Large intestine (tissue), 3 donors: ENCODE results near the gene SDHA. TPM values are rescaled to one million over a fixed set of nuclear protein-coding genes. Genes with fewer than 3 reads are reported as not detected.
"Not testable (repeated sequence)": the region's sequence is repeated elsewhere in the genome, so short reads cannot be mapped to it uniquely, and the experiment has no call there.

Source experiments
- DNase-seq, 2 donors: peaks; one replicate each; pipeline versions ENCODE4 v3.0.0 to v3.0.0-alpha.2; 2013
- H3K27ac ChIP-seq: one replicate; pipeline ENCODE4 v1.5.1; 2013; ENCODE audit warnings: low read length
- H3K27me3 ChIP-seq: 2 replicates; pipeline ENCODE4 v1.6.1; 2013; ENCODE audit warnings: low read length; ENCODE audit not compliant: control insufficient read depth, insufficient read depth
- H3K36me3 ChIP-seq: 2 replicates; pipeline ENCODE4 v1.6.1; 2013; ENCODE audit warnings: low read length; ENCODE audit not compliant: control insufficient read depth, insufficient read depth
- H3K4me1 ChIP-seq: one replicate; pipeline ENCODE4 v1.6.1; 2013; ENCODE audit warnings: low read length; ENCODE audit not compliant: control insufficient read depth, insufficient read depth
- H3K4me3 ChIP-seq: one replicate; pipeline ENCODE4 v1.5.1; 2013; ENCODE audit warnings: low read length
- H3K9me3 ChIP-seq: one replicate; pipeline ENCODE4 v1.6.1; 2013; ENCODE audit warnings: mild to moderate bottlenecking, low read depth, low read length, moderate library complexity; ENCODE audit not compliant: control insufficient read depth
- WGBS: methylation state at CpG from one replicate; pipeline ENCODE4 v1.1.5; 2013; ENCODE audit warnings: low lambda C conversion rate; ENCODE audit not compliant: insufficient coverage; 5-methylcytosine and 5-hydroxymethylcytosine counted together
- polyA plus RNA-seq: library from polyadenylated mRNA; unstranded; fragments of 120-200 nt; gene quantifications from one replicate; pipeline ENCODE4 v1.2.1, GENCODE V29; 2013

Gene SDHA
- polyA plus RNA-seq, 1 donor: 122 TPM

GRCh38 chr5:297991-298736 is 80.0 kb downstream of the SDHA start:
- H3K27ac ChIP-seq, H3K27me3 ChIP-seq, H3K36me3 ChIP-seq, H3K9me3 ChIP-seq, DNase-seq, H3K4me3 ChIP-seq, H3K4me1 ChIP-seq: not testable (repeated sequence)
- 83% methylated on average over 1 of the region's 14 CpGs for WGBS

DNA sequence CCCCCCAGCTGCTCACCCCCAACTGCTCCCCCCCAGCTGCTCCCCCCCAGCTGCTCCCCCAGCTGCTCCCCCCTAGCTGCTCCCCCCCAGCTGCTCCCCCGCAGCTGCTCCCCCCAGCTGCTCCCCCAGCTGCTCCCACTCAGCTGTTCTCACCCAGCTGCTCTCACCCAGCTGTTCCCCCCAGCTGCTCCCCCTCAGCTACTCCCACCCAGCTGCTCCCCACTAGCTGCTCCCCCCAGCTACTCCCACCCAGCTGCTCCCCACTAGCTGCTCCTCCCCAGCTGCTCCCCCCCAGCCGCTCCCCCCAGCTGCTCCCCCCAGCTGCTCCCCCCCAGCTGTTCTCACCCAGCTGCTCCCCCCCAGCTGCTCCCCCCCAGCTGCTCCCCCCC is 80.6 kb downstream of the SDHA start:
- no peak overlapping the region for H3K4me3 ChIP-seq
- peaks cover 3% of the 10 kb centered on the region for H3K4me1 ChIP-seq
- WGBS: no CpG with 5 or more reads among the region's 2 CpGs
- DNase-seq: no peak
- H3K27ac ChIP-seq: no peak overlapping the region
- H3K9me3 ChIP-seq: no peaks in the 10 kb centered on the region
- no peaks in the 10 kb centered on the region for H3K27me3 ChIP-seq
- H3K36me3 ChIP-seq: no peaks in the 10 kb centered on the region

DNA sequence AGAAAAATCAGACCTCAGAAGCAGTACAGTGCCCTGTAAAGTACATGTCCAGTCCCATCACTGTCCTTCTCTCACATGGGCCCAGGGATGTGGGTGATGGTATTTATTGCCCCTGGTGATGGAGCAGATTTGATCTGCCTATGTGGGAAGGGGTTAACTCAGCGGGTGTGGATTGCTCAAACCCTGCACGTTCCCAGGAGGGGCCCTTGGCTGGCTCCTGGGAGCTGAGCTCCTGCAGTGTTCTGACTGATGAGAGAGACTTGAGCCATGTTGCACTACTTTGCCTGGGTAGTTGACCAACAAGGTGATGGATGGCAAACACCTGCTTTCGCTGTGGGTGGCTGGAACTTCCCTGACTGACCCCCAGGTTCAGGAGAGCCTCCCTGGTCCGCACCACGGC is 81.8 kb downstream of the SDHA start:
- no CpG with 5 or more reads among the region's 5 CpGs for WGBS
- H3K36me3 ChIP-seq, H3K4me3 ChIP-seq: not testable (repeated sequence)

GRCh38 chr5:300691-301435 is 82.7 kb downstream of the SDHA start:
- H3K4me3 ChIP-seq, H3K36me3 ChIP-seq, H3K27me3 ChIP-seq, H3K27ac ChIP-seq, DNase-seq, H3K9me3 ChIP-seq, H3K4me1 ChIP-seq: not testable (repeated sequence)
- WGBS: no CpG with 5 or more reads among the region's 21 CpGs

More for the DNA sequence above, 81.8 kb downstream of the SDHA start:
- not testable (repeated sequence) for DNase-seq, H3K4me1 ChIP-seq, H3K27ac ChIP-seq, H3K9me3 ChIP-seq, H3K27me3 ChIP-seq

- WGBS: no CpG with 5 or more reads among the region's 8 CpGs
- H3K9me3 ChIP-seq, H3K4me3 ChIP-seq, H3K27me3 ChIP-seq, H3K4me1 ChIP-seq, DNase-seq, H3K27ac ChIP-seq: not testable (repeated sequence)
- peaks cover 20% of the 10 kb centered on the region for H3K36me3 ChIP-seq
Observed at GRCh38 chr5:302416-302815, 84.3 kb downstream of the SDHA start.

GRCh38 chr5:302966-303365 is 84.8 kb downstream of the SDHA start:
- H3K4me3 ChIP-seq: no peak overlapping the region
- H3K4me1 ChIP-seq: peaks cover 3% of the 10 kb centered on the region
- H3K36me3 ChIP-seq: peaks cover 25% of the 10 kb centered on the region
- no peak overlapping the region for H3K27ac ChIP-seq
- H3K9me3 ChIP-seq: no peaks in the 10 kb centered on the region
- no peaks in the 10 kb centered on the region for H3K27me3 ChIP-seq
- no peak for DNase-seq
- WGBS: no CpG with 5 or more reads among the region's 8 CpGs

- H3K36me3 ChIP-seq: peaks cover 33% of the 10 kb centered on the region
- not testable (repeated sequence) for H3K4me3 ChIP-seq, H3K9me3 ChIP-seq, H3K27ac ChIP-seq, DNase-seq, H3K27me3 ChIP-seq, H3K4me1 ChIP-seq
- WGBS: no CpG with 5 or more reads among the region's 8 CpGs
Observed at GRCh38 chr5:303741-304140, 85.6 kb downstream of the SDHA start.

DNA sequence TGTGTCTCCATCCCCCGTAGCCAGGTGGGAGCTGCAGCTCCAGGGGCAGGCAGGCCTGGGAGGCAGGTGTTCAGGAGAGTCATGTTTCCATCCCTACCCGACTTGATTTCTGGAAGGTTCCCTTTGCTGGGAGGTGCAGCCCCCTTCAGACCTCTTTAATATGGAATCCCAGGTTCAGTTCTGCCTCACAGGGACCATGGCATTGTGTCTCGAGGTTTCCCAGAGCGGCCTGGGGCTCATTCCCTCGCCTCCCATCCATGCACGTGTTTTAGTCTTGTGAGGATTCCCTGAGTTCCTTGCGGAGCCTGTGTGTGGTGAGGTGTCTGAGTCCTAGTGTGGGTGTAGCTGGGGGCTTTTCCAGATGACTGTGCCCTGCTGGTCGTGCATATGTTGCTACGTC is 86.9 kb downstream of the SDHA start:
- no CpG with 5 or more reads among the region's 9 CpGs for WGBS
- peaks cover 38% of the 10 kb centered on the region for H3K36me3 ChIP-seq
- no peak for DNase-seq

DNA sequence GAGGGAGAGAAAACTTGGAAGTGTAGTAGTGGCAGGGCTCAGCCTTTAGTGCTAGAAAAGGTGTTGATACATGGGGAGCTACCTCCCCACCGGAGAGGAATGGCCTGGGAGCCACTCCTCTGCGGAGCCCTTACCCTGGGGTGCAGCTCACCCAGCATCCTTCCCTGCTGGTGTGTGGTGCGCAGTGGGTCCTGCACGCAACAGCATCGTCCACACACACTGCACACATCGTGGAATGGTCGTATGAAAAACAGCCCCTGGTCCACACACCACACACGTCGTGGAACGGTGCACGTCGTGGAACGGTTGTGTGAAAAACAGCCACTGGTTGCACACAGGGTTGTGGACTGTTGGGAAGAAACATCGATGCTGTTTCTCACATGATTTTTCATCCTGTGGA is 87.3 kb downstream of the SDHA start:
- Histone ChIP-seq H3K4me1 (peaks cover 6% of the 10 kb centered on the region), H3K36me3 (peaks cover 41% of the 10 kb centered on the region), H3K27me3 (no peaks in the 10 kb centered on the region), H3K9me3 (no peaks in the 10 kb centered on the region), H3K4me3 (no peak overlapping the region), H3K27ac (no peak overlapping the region)
- no CpG with 5 or more reads among the region's 14 CpGs for WGBS
- DNase-seq: no peak

More for the DNA sequence above, 86.9 kb downstream of the SDHA start:
- Histone ChIP-seq H3K9me3 (no peaks in the 10 kb centered on the region), H3K27ac (no peak overlapping the region), H3K4me3 (no peak overlapping the region), H3K4me1 (peaks cover 3% of the 10 kb centered on the region), H3K27me3 (no peaks in the 10 kb centered on the region)

- DNase-seq: no peak
- WGBS: 90% methylated on average over 2 of the region's 28 CpGs
Observed at GRCh38 chr5:306011-306805, 88.1 kb downstream of the SDHA start.

More at GRCh38 chr5:306011-306805, 88.1 kb downstream of the SDHA start:
- Histone ChIP-seq H3K36me3 (peaks cover 48% of the 10 kb centered on the region), H3K9me3 (no peaks in the 10 kb centered on the region), H3K27ac (no peak overlapping the region), H3K4me3 (no peak overlapping the region), H3K27me3 (no peaks in the 10 kb centered on the region), H3K4me1 (peaks cover 8% of the 10 kb centered on the region)
